ENCODE data around the gene DVL1.
A peak's percentile ranks its signal among the peaks of the same experiment; 100 is the strongest.

The DVL1 gene

GRCh38 chr1:1294250-1294890, 54.8 kb downstream of the DVL1 start:
- DNase-seq: no peak

- no peak for DNase-seq
Measured at GRCh38 chr1:1293263-1294249, 55.7 kb downstream of the DVL1 start.

GRCh38 chr1:1292851-1293250, 56.4 kb downstream of the DVL1 start:
- no peak for DNase-seq

GRCh38 chr1:1292442-1292779, 56.8 kb downstream of the DVL1 start:
- DNase-seq: no peak

GRCh38 chr1:1291548-1292441, 57.4 kb downstream of the DVL1 start:
- DNase-seq: no peak

- no peak for DNase-seq
Measured at GRCh38 chr1:1291023-1291528, 58.1 kb downstream of the DVL1 start.

GRCh38 chr1:1290238-1290731, 58.9 kb downstream of the DVL1 start:
- DNase-seq: peak; percentile 27

GRCh38 chr1:1287288-1288110, 61.7 kb downstream of the DVL1 start:
- no peak for DNase-seq

- no peak for DNase-seq
Measured at GRCh38 chr1:1286313-1287261, 62.6 kb downstream of the DVL1 start.

GRCh38 chr1:1285611-1286311, 63.5 kb downstream of the DVL1 start:
- no peak for DNase-seq

Data from NK-92 treated with Interleukin-12 subunit alpha and Interleukin-12 subunit beta, amount 100 ng/mL, for 24 hours (cell line).